ENCODE measurements around the gene TMCC2. TPM values are rescaled to one million over a fixed set of nuclear protein-coding genes. Genes with fewer than 3 reads are reported as not detected.

The TMCC2 gene
- total and polyA plus RNA-seq, 2 of the 8 experiments (the other 6 are each of a cell fraction or from before 2014, with no cell fraction given): 6.7 to 6.8 TPM

GRCh38 chr1:205273551-205273982, 45.8 kb downstream of the TMCC2 start (continued):
- no peak for TF ChIP-seq CHD1 (IDR thresholded peaks at IDR 0.05; ENCODE audit: low read depth, low read length)
- TF ChIP-seq EP300 (IDR thresholded peaks at IDR 0.05; ENCODE audit: borderline replicate concordance in 1 of 2, low read depth in 2 of 2, low read length in 2 of 2): no peak
- TF ChIP-seq GABPA (IDR thresholded peaks at IDR 0.05; ENCODE audit: borderline replicate concordance, insufficient read depth, low read length): no peak
- TF ChIP-seq TAF7 (optimal IDR thresholded peaks at IDR 0.05; ENCODE audit: borderline replicate concordance, low read depth, low read length): no peak
- no peak for TF ChIP-seq TEAD4 (IDR thresholded peaks at IDR 0.05; ENCODE audit: low read depth, low read length)
- no peak for TF ChIP-seq ASH2L (IDR thresholded peaks at IDR 0.05; ENCODE audit: low read length)

All from H1 (cell line).